ENCODE measurements around the gene SLC39A3. TPM values are rescaled to one million over a fixed set of nuclear protein-coding genes. Genes with fewer than 3 reads are reported as not detected.

SLC39A3 gene
- total RNA-seq, 1 experiment from 2014 or later: 87.4 TPM

DNA sequence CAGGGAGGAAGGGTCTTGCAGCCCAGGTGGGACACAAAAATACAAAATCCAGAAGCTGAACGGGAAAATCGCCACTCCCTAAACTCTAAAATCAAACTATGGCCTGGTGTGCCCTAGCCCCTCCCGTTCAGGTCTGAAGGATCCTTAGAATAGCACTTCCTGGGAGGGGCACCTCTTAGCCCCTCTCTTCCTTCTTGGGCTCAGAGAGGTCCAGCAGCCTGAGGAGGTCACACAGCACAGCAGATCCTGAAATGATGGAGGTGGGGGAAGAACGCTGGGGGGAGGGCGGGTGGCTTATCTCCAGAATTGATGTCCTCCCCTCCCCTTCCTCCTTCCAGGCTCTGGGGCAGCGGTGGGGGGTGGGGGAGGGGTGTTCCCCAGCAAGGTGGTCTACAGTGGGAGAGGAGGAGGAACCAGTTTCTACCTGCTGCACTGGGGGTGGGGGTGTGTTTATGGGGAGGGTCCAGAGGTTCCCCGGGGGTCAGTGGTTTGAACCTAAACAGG lies 20.5 kb downstream of the SLC39A3 start:
- no peaks in the 10 kb centered on the region for H3F3A ChIP-seq (ENCODE audit: low read length, unreplicated experiment)
- H3K4me2 ChIP-seq (ENCODE audit: low read length): no peak overlapping the region
- H3K27me3 ChIP-seq (ENCODE audit: low read length): no peaks in the 10 kb centered on the region
- no peak overlapping the region for H3K27ac ChIP-seq (ENCODE audit: low read length)
- DNase-seq (no peak), ATAC-seq (no peak)
- BruUV-seq (replicated peaks): no TSS peak
- TF ChIP-seq EZH2phosphoT487 (IDR thresholded peaks at IDR 0.05; ENCODE audit: borderline replicate concordance, low read length) (no peak), EZH2 (IDR thresholded peaks at IDR 0.05; ENCODE audit: low read length, unreplicated experiment) (no peak)
- TF ChIP-seq, protein P1, sequence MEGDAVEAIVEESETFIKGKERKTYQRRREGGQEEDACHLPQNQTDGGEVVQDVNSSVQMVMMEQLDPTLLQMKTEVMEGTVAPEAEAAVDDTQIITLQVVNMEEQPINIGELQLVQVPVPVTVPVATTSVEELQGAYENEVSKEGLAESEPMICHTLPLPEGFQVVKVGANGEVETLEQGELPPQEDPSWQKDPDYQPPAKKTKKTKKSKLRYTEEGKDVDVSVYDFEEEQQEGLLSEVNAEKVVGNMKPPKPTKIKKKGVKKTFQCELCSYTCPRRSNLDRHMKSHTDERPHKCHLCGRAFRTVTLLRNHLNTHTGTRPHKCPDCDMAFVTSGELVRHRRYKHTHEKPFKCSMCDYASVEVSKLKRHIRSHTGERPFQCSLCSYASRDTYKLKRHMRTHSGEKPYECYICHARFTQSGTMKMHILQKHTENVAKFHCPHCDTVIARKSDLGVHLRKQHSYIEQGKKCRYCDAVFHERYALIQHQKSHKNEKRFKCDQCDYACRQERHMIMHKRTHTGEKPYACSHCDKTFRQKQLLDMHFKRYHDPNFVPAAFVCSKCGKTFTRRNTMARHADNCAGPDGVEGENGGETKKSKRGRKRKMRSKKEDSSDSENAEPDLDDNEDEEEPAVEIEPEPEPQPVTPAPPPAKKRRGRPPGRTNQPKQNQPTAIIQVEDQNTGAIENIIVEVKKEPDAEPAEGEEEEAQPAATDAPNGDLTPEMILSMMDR (conservative IDR thresholded peaks at IDR 0.05; ENCODE audit: low read depth, low read length): no peak
- ChIA-PET CTCF (interaction anchor here (0.6 kb wide), 1 partner anchor 82 kb away, joined by 6 read pairs; no protein-coding TSS in a partner anchor), POLR2A (ENCODE audit: unreplicated experiment) (no interaction called here)
- H3K4me1 ChIP-seq (ENCODE audit: insufficient read depth, low read length): peaks cover 9% of the 10 kb centered on the region
- no peaks in the 10 kb centered on the region for H3K36me3 ChIP-seq (ENCODE audit: low read depth, low read length)
- H2AFZ ChIP-seq (ENCODE audit: low read length): no peak overlapping the region
- no peak overlapping the region for H3K9ac ChIP-seq (ENCODE audit: low read length)
- 0 out of 2 replicates have a peak, but pooled peaks cover 7% of the 10 kb centered on the region for H3K9me3 ChIP-seq (ENCODE audit: low read length)
- H4K20me1 ChIP-seq (ENCODE audit: low read length): no peaks in the 10 kb centered on the region
- H3K9me2 ChIP-seq (replicated peaks; ENCODE audit: low read length): no peaks in the 10 kb centered on the region
- no peaks in the 10 kb centered on the region for H3K79me2 ChIP-seq (ENCODE audit: low read length)
- intact Hi-C loops (cut with micrococcal nuclease): no loop called here
- H3K4me3 ChIP-seq (ENCODE audit: low read length): no peak overlapping the region

DNA sequence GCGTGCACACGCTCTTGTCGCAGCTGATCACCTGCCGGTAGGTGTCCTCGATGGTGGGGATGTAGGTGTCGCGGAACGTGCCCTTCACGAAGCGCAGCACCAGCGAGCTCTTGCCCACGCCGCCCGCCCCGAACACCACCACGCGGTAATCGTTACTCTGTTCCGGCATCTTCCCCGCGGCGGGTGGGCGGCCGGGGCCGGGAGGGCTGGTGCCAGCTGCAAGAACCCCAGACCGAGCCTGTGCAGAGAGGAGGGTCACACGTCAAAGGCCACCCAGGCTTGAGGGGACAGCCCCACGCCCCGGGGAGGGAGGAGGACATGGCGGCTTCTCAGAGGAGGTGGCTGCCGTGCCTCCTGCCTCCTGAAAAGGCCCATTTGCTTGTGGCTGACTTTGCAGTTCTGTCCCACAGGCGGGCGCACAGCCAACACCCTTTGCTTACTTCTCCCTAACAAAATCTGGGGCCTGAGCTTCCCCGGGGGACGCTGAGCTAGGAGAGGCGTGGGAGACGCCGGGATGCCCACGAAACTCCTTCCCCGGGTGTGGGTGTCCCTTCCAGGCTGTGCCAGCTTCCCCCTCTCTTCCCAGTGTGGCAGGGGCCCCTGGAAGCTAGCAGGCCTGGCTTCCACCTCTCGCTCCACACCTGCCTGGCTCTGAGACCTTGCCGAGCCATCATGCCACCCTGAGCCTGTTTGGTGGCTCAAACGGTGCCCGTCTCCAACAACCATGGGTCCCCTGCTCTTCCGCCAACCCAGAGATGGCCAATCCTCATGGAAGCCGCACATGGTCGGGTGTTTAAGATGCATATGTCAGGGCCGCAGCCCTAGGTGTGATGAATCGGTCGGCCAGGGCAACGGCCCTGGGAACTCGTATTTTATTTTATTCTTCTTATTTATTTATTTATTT lies 21.9 kb downstream of the SLC39A3 start:
- Histone ChIP-seq H3K36me3 (ENCODE audit: low read depth, low read length) (no peaks in the 10 kb centered on the region), H3K9ac (ENCODE audit: low read length) (no peak overlapping the region), H3K9me2 (replicated peaks; ENCODE audit: low read length) (no peaks in the 10 kb centered on the region), H3K27me3 (ENCODE audit: low read length) (no peaks in the 10 kb centered on the region), H3K4me2 (ENCODE audit: low read length) (no peak overlapping the region), H3K79me2 (ENCODE audit: low read length) (no peaks in the 10 kb centered on the region), H3K4me3 (ENCODE audit: low read length) (no peak overlapping the region), H3F3A (ENCODE audit: low read length, unreplicated experiment) (no peaks in the 10 kb centered on the region), H3K4me1 (ENCODE audit: insufficient read depth, low read length) (peaks cover 2% of the 10 kb centered on the region; the same call in 1 of the 2 replicates), H3K9me3 (ENCODE audit: low read length) (0 out of 2 replicates have a peak, but pooled peaks cover 7% of the 10 kb centered on the region), H3K27ac (ENCODE audit: low read length) (no peak overlapping the region), H4K20me1 (ENCODE audit: low read length) (no peaks in the 10 kb centered on the region), H2AFZ (ENCODE audit: low read length) (no peak overlapping the region)
- BruUV-seq (replicated peaks): no TSS peak
- DNase-seq: no peak
- TF ChIP-seq EZH2 (IDR thresholded peaks at IDR 0.05; ENCODE audit: low read length, unreplicated experiment): no peak
- TF ChIP-seq EZH2phosphoT487 (IDR thresholded peaks at IDR 0.05; ENCODE audit: borderline replicate concordance, low read length): no peak
- TF ChIP-seq, protein P1 (conservative IDR thresholded peaks at IDR 0.05; ENCODE audit: low read depth, low read length): no peak
- no peak for ATAC-seq
- intact Hi-C loops (cut with micrococcal nuclease): no loop called here
- CTCF ChIA-PET: no interaction called here
- POLR2A ChIA-PET (ENCODE audit: unreplicated experiment): no interaction called here
